Stomach (tissue), 9 donors: ENCODE results near the gene PIK3CA. TPM values are rescaled to one million over a fixed set of nuclear protein-coding genes. Genes with fewer than 3 reads are reported as not detected.
"Not testable (repeated sequence)": the region's sequence is repeated elsewhere in the genome, so short reads cannot be mapped to it uniquely, and the experiment has no call there.

Experiments
- DNase-seq, 2 donors: peaks; one replicate each; pipeline versions ENCODE4 v3.0.0 to v3.0.0-alpha.2; 2013 to 2019
- H3K27ac ChIP-seq, 5 donors: fragments of 200-600 bp in 4 of 5; sonication (generic) in 4 of 5; one replicate each; pipeline ENCODE4 v1.5.1; 2013 to 2019; ENCODE audit warnings: mild to moderate bottlenecking in 1 of 5, moderate library complexity in 1 of 5
- H3K27me3 ChIP-seq, 3 donors: fragments of 200-600 bp; sonication (generic); one replicate each; pipeline ENCODE4 v1.5.1; 2017 to 2019; ENCODE audit warnings: mixed run types in 1 of 3
- H3K36me3 ChIP-seq, 4 donors: fragments of 200-600 bp; sonication (generic); 1 replicate in 3 of 4; 2 replicates in 1 of 4; pipeline ENCODE4 v1.5.1; 2016 to 2019
- H3K4me1 ChIP-seq, 4 donors: fragments of 200-600 bp; sonication (generic); one replicate each; pipeline ENCODE4 v1.5.1; 2016 to 2019
- H3K4me3 ChIP-seq, 4 donors: fragments of 200-600 bp; sonication (generic) in 3 of 4; one replicate each; pipeline ENCODE4 v1.5.1; 2016 to 2019; ENCODE audit warnings: mild to moderate bottlenecking in 1 of 4
- H3K9me3 ChIP-seq, 4 donors: fragments of 200-600 bp; sonication (generic); one replicate each; pipeline ENCODE4 v1.5.1; 2016 to 2019
- CTCF ChIP-seq, 7 experiments: fragments of 450-650 bp in 4 of 7; fragments of 200-600 bp in 3 of 7; sonication (generic) in 3 of 7; IDR thresholded peaks; one replicate each; pipeline ENCODE4 v1.5.1; 2016 to 2019; ENCODE audit warnings: antibody characterized with exemption in 7 of 7, control low read depth in 2 of 7, mild to moderate bottlenecking in 1 of 7
- EP300 ChIP-seq: sonication (generic); formaldehyde crosslinking; IDR thresholded peaks from one replicate; pipeline ENCODE4 v1.6.1; 2017; ENCODE audit warnings: antibody characterized with exemption
- POLR2A ChIP-seq, 4 donors: fragments of 450-650 bp; IDR thresholded peaks; one replicate each; pipeline ENCODE4 v1.6.1; 2016; ENCODE audit warnings: antibody characterized with exemption in 4 of 4, control low read depth in 2 of 4, mild to moderate bottlenecking in 1 of 4, moderate library complexity in 1 of 4
- POLR2AphosphoS5 ChIP-seq, 3 donors: sonication (generic); formaldehyde crosslinking; IDR thresholded peaks; one replicate each; pipeline ENCODE4 v1.6.1; 2016; ENCODE audit warnings: antibody characterized with exemption in 3 of 3
- WGBS, 5 donors: extraction: QIAGEN DNeasy Blood & Tissue Kit in 3 of 5; methylation state at CpG; one replicate each; pipeline versions ENCODE4 v1.1.5 to v1.1.7; 2013 to 2018; 5-methylcytosine and 5-hydroxymethylcytosine counted together
- intact Hi-C: fragments of 100-400 bp; cut with DNase I; formaldehyde crosslinking; loops from one replicate; pipeline ENCODE4 v1.15.1; 2023; ENCODE audit warnings: low total_unique reads
- polyA plus RNA-seq, 3 donors: library from polyadenylated mRNA; stranded (reverse); fragments of 200-250 nt; gene quantifications; one replicate each; pipeline ENCODE4 v1.2.3, GENCODE V29; 2013
- total RNA-seq, 5 donors: library from RNA; depleted of rRNA; stranded (reverse); fragments of >200 nt; gene quantifications; one replicate each; pipeline versions ENCODE4 v1.1.0 to v1.2.3, GENCODE V29; 2014 to 2016
- donor health status: healthy with polysubstance abuse.
- donor health status: Bipolar disorder and iron deficiency.
- donor health status: healthy.

PIK3CA gene
- total and polyA plus RNA-seq, 8 donors: 2.6 to 144 (median 8.2) TPM

GRCh38 chr3:179268400-179269051, 120.4 kb downstream of the PIK3CA start:
- intact Hi-C loops: no loop called here

GRCh38 chr3:179269152-179269707, 121.1 kb downstream of the PIK3CA start:
- Histone ChIP-seq H3K9me3 (no peaks in the 10 kb centered on the region), H3K36me3 (no peaks in the 10 kb centered on the region), H3K27me3 (peaks cover 0 to 6% (median 0%) of the 10 kb centered on the region in 3 donors), H3K27ac (no peak overlapping the region), H3K4me3 (no peak overlapping the region), H3K4me1 (no peaks in the 10 kb centered on the region)
- intact Hi-C loops: no loop called here
- no peak for TF ChIP-seq POLR2AphosphoS5 (IDR thresholded peaks at IDR 0.05)
- TF ChIP-seq POLR2A (IDR thresholded peaks at IDR 0.05): no peak
- TF ChIP-seq EP300: no peak
- no peak for TF ChIP-seq CTCF (IDR thresholded peaks at IDR 0.05)
- no peak for DNase-seq
- WGBS, 5 donors: 62 to 77% (median 68%) methylated on average over 4 of the region's 4 CpGs

More at GRCh38 chr3:179268400-179269051, 120.4 kb downstream of the PIK3CA start:
- Histone ChIP-seq H3K4me1 (no peaks in the 10 kb centered on the region), H3K27ac (no peak overlapping the region), H3K27me3 (peaks cover 0 to 6% (median 0%) of the 10 kb centered on the region in 3 donors), H3K36me3 (no peaks in the 10 kb centered on the region), H3K4me3 (no peak overlapping the region), H3K9me3 (no peaks in the 10 kb centered on the region)
- DNase-seq: no peak
- WGBS, 5 donors: 35 to 41% (median 39%) methylated on average over 4 of the region's 4 CpGs
- no peak for TF ChIP-seq EP300
- TF ChIP-seq POLR2AphosphoS5 (IDR thresholded peaks at IDR 0.05): no peak
- no peak for TF ChIP-seq POLR2A (IDR thresholded peaks at IDR 0.05)
- TF ChIP-seq CTCF (IDR thresholded peaks at IDR 0.05): no peak

- H3K27me3 ChIP-seq: no peaks in the 10 kb centered on the region
Observed at GRCh38 chr3:179272385-179272784, 124.2 kb downstream of the PIK3CA start.

GRCh38 chr3:179274434-179274833, 126.3 kb downstream of the PIK3CA start:
- DNase-seq, H3K9me3 ChIP-seq, intact Hi-C loops, H3K4me3 ChIP-seq, H3K27me3 ChIP-seq, H3K27ac ChIP-seq, H3K36me3 ChIP-seq, H3K4me1 ChIP-seq: not testable (repeated sequence)
- 80 to 98% (median 95%) methylated on average over 2 of the region's 2 CpGs for WGBS, 5 donors

More at GRCh38 chr3:179272385-179272784, 124.2 kb downstream of the PIK3CA start:
- Histone ChIP-seq H3K27ac (no peak overlapping the region), H3K36me3 (no peaks in the 10 kb centered on the region), H3K4me1 (no peaks in the 10 kb centered on the region), H3K9me3 (no peaks in the 10 kb centered on the region), H3K4me3 (no peak overlapping the region)
- TF ChIP-seq EP300 (no peak), POLR2A (IDR thresholded peaks at IDR 0.05) (no peak), CTCF (IDR thresholded peaks at IDR 0.05) (peak in 1 of 7 experiments; percentile 15), POLR2AphosphoS5 (IDR thresholded peaks at IDR 0.05) (no peak)
- intact Hi-C loops: no loop called here
- WGBS, 5 donors: 80 to 91% (median 85%) methylated on average over 3 of the region's 3 CpGs
- peak in 1 of 2 donors; percentile 20 for DNase-seq

- Histone ChIP-seq H3K27me3 (peaks cover 0 to 5% (median 0%) of the 10 kb centered on the region in 3 donors), H3K4me1 (no peaks in the 10 kb centered on the region), H3K27ac (no peak overlapping the region), H3K4me3 (no peak overlapping the region), H3K9me3 (no peaks in the 10 kb centered on the region), H3K36me3 (no peaks in the 10 kb centered on the region)
- WGBS, 5 donors: 60 to 76% (median 67%) methylated on average over 3 of the region's 3 CpGs
- TF ChIP-seq EP300 (no peak), POLR2AphosphoS5 (IDR thresholded peaks at IDR 0.05) (no peak), CTCF (IDR thresholded peaks at IDR 0.05) (no peak)
- intact Hi-C loops: no loop called here
- no peak for DNase-seq
Observed at GRCh38 chr3:179276001-179276400, 127.8 kb downstream of the PIK3CA start.
